Caco-2 (cell line): Measurements from ENCODE around the gene AGAP1. TPM values are rescaled to one million over a fixed set of nuclear protein-coding genes. Genes with fewer than 3 reads are reported as not detected.

Experiments used
- BruUV-seq: library from RNA; stranded (reverse); fragments of 400-500 nt; replicated peaks from 2 replicates; lab custom pipeline; 2021; lab: Mats Ljungman, UMichigan
- CTCF ChIA-PET: fragments of 300-600 bp; sonication (Branson Sonifier 250); formaldehyde crosslinking; loops from one replicate; lab custom pipeline; 2022; ENCODE audit warnings: antibody characterized with exemption; lab: Charles Lee
- POLR2A ChIA-PET: fragments of 300-600 bp; sonication (Branson Sonifier 250); formaldehyde crosslinking; loops from one replicate; lab custom pipeline; 2022; ENCODE audit warnings: antibody characterized with exemption; lab: Charles Lee
- DNase-seq, 2 experiments: peaks; one replicate each; pipeline versions ENCODE4 v3.0.0 to v3.0.0-alpha.2; 2020 to 2022
- H3K27me3 ChIP-seq: replicated peaks from 2 replicates; pipeline ENCODE4 v1.6.0; 2011; ENCODE audit warnings: low read length; ENCODE audit not compliant: control insufficient read depth, insufficient read depth
- H3K36me3 ChIP-seq: 2 replicates; pipeline ENCODE4 v1.5.1; 2011; ENCODE audit warnings: low read length; ENCODE audit not compliant: control insufficient read depth, insufficient read depth
- H3K4me1 ChIP-seq: fragments of 250-450 bp; sonication (Bioruptor Pico); 2 replicates; pipeline ENCODE4 v1.5.1; 2020; ENCODE audit warnings: mild to moderate bottlenecking
- H3K4me3 ChIP-seq: 2 replicates; pipeline ENCODE4 v1.5.1; 2011; ENCODE audit warnings: low read depth, mild to moderate bottlenecking, control low read depth, low read length
- H3K9me3 ChIP-seq: fragments of 250-450 bp; sonication (Bioruptor Pico); 2 replicates; pipeline ENCODE4 v1.5.1; 2020; ENCODE audit warnings: mild to moderate bottlenecking, moderate library complexity
- H3K27ac Mint-ChIP-seq: one replicate; pipeline ENCODE4 v1.8.0; 2022; ENCODE audit warnings: mixed read lengths; ENCODE audit not compliant: unreplicated experiment
- H3K27me3 Mint-ChIP-seq: one replicate; pipeline ENCODE4 v1.8.0; 2022; ENCODE audit warnings: mixed read lengths; ENCODE audit not compliant: insufficient read depth, unreplicated experiment
- H3K36me3 Mint-ChIP-seq: one replicate; pipeline ENCODE4 v1.8.0; 2022; ENCODE audit warnings: mild to moderate bottlenecking, mixed read lengths; ENCODE audit not compliant: insufficient read depth, unreplicated experiment
- H3K4me1 Mint-ChIP-seq: one replicate; pipeline ENCODE4 v1.8.0; 2022; ENCODE audit warnings: low read depth, mixed read lengths; ENCODE audit not compliant: unreplicated experiment
- H3K4me3 Mint-ChIP-seq: one replicate; pipeline ENCODE4 v1.8.0; 2022; ENCODE audit warnings: mild to moderate bottlenecking, moderate library complexity, mixed read lengths; ENCODE audit not compliant: unreplicated experiment
- H3K9me3 Mint-ChIP-seq: one replicate; pipeline ENCODE4 v1.8.0; 2022; ENCODE audit warnings: mixed read lengths; ENCODE audit not compliant: unreplicated experiment
- intact Hi-C: fragments of 100-400 bp; cut with micrococcal nuclease; formaldehyde crosslinking; loops from one replicate; pipeline ENCODE4 v1.10.0; 2022; ENCODE audit not compliant: unreplicated experiment
- total RNA-seq: library from RNA; stranded (reverse); gene quantifications from 2 replicates; pipeline ENCODE4 v1.2.3, GENCODE V29; 2022
- TF ChIP-seq, protein P1 (sequence below), 2 experiments: fragments of 200-600 bp in 1 of 2; IDR thresholded peaks; 1 replicate in 1 of 2; 2 replicates in 1 of 2; pipeline versions ENCODE4 v1.5.1 to v1.8.0; 2011 to 2022; ENCODE audit warnings: antibody characterized with exemption in 1 of 2, control low read depth in 1 of 2, inconsistent platforms in 1 of 2, low read depth in 1 of 2, low read length in 1 of 2, mild to moderate bottlenecking in 1 of 2, moderate library complexity in 1 of 2; ENCODE audit not compliant: insufficient read depth in 1 of 2, severe bottlenecking in 1 of 2, unreplicated experiment in 1 of 2

Gene AGAP1
- total RNA-seq, 1 experiment from 2014 or later = 41.7 TPM

GRCh38 chr2:235513984-235514626 lies 20.3 kb downstream of the AGAP1 start:
- TF ChIP-seq, protein P1, sequence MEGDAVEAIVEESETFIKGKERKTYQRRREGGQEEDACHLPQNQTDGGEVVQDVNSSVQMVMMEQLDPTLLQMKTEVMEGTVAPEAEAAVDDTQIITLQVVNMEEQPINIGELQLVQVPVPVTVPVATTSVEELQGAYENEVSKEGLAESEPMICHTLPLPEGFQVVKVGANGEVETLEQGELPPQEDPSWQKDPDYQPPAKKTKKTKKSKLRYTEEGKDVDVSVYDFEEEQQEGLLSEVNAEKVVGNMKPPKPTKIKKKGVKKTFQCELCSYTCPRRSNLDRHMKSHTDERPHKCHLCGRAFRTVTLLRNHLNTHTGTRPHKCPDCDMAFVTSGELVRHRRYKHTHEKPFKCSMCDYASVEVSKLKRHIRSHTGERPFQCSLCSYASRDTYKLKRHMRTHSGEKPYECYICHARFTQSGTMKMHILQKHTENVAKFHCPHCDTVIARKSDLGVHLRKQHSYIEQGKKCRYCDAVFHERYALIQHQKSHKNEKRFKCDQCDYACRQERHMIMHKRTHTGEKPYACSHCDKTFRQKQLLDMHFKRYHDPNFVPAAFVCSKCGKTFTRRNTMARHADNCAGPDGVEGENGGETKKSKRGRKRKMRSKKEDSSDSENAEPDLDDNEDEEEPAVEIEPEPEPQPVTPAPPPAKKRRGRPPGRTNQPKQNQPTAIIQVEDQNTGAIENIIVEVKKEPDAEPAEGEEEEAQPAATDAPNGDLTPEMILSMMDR (IDR thresholded peaks at IDR 0.05; ENCODE audit: insufficient read depth in 1 of 2, low read depth in 1 of 2, low read length in 1 of 2, severe bottlenecking in 1 of 2, unreplicated experiment in 1 of 2) = no peak
- Histone ChIP-seq H3K27me3 (no peaks in the 10 kb centered on the region), H3K4me1 (no peaks in the 10 kb centered on the region), H3K4me3 (no peak overlapping the region), H3K9me3 (no peaks in the 10 kb centered on the region), H3K36me3 (no peaks in the 10 kb centered on the region)
- no peaks in the 10 kb centered on the region for H3K9me3 Mint-ChIP-seq
- ChIA-PET CTCF (interaction anchor here (0.8 kb wide), 1 partner anchor 38 kb away, joined by 3 read pairs; no protein-coding TSS in a partner anchor), POLR2A (no interaction called here)
- H3K36me3 Mint-ChIP-seq = no peaks in the 10 kb centered on the region
- BruUV-seq = no TSS peak
- H3K4me3 Mint-ChIP-seq = no peak overlapping the region
- no peak for DNase-seq
- no peak overlapping the region for H3K27ac Mint-ChIP-seq
- H3K27me3 Mint-ChIP-seq = no peaks in the 10 kb centered on the region
- intact Hi-C loops = no loop called here
- H3K4me1 Mint-ChIP-seq = no peaks in the 10 kb centered on the region

DNA sequence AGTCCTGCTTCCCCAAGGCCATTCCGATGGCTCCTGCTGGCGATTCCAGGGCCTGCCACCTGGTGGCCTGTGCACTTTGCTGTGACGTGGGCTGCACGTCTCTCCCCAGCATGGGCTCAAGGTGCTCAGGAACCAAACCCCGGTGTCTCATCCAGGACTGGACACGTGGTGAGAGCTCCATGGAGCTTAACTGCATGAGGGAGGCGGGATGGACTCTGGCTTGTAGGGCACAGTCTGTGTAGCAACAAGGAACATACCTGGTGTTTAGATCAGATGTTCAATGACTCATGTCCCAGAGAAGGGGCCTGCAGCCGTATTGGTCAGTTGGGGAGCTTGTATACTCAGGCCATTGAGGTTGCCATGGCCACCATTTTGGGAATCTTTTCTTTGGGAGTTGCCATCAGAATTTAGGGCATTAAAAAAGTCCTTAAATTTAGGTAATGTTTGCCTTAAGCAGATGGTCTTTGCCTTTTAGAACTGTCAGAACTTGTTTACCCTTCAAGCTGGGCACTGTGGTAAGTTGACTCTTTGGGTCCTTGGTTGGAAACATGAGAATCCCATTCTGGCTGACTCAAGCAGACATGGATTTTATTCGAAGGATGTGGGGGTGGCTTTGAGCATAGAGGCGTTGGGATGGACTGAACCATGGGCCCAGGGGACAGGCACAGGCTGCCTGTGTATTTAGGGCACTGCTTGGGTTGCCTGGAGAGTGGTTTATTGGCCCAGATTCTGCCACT lies 21.0 kb downstream of the AGAP1 start:
- TF ChIP-seq, protein P1 (IDR thresholded peaks at IDR 0.05; ENCODE audit: insufficient read depth in 1 of 2, low read depth in 1 of 2, low read length in 1 of 2, severe bottlenecking in 1 of 2, unreplicated experiment in 1 of 2) = no peak
- no peak overlapping the region for H3K27ac Mint-ChIP-seq
- no peaks in the 10 kb centered on the region for H3K9me3 ChIP-seq
- H3K4me1 ChIP-seq = no peaks in the 10 kb centered on the region
- no peak overlapping the region for H3K4me3 Mint-ChIP-seq
- no peaks in the 10 kb centered on the region for H3K36me3 ChIP-seq
- no peak overlapping the region for H3K4me3 ChIP-seq
- no peaks in the 10 kb centered on the region for H3K9me3 Mint-ChIP-seq
- no peaks in the 10 kb centered on the region for H3K27me3 ChIP-seq
- DNase-seq = peak in 1 of 2 experiments; percentile 37
- ChIA-PET POLR2A (no interaction called here), CTCF (interaction anchor here (0.8 kb wide), 1 partner anchor 37 kb away, joined by 3 read pairs; no protein-coding TSS in a partner anchor)
- H3K36me3 Mint-ChIP-seq = no peaks in the 10 kb centered on the region
- no TSS peak for BruUV-seq
- no peaks in the 10 kb centered on the region for H3K4me1 Mint-ChIP-seq
- intact Hi-C loops = no loop called here
- no peaks in the 10 kb centered on the region for H3K27me3 Mint-ChIP-seq

DNA sequence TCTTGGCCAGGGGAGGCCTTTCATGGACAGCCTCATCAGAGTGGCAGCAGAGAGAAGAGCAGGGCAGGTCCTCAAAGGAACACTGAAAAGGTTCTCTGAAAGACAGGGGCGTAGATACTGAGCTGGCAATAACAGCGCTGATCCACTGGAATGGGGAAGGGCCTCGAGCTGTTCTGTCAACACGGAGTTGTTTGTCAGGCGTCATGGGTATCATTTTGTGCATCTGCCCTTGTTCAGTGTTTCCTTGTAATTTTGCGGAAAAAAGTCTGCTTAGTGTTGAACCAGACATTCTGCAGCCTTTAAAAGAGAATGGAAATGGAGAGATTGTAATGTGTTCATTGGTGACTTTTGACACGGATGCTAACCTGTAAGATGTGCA lies 21.5 kb downstream of the AGAP1 start:
- Histone ChIP-seq H3K27me3 (no peaks in the 10 kb centered on the region), H3K9me3 (no peaks in the 10 kb centered on the region), H3K36me3 (no peaks in the 10 kb centered on the region), H3K4me1 (no peaks in the 10 kb centered on the region), H3K4me3 (no peak overlapping the region)
- Mint-ChIP-seq H3K9me3 (no peaks in the 10 kb centered on the region), H3K4me3 (no peak overlapping the region), H3K4me1 (no peaks in the 10 kb centered on the region), H3K36me3 (no peaks in the 10 kb centered on the region), H3K27me3 (no peaks in the 10 kb centered on the region), H3K27ac (no peak overlapping the region)
- no TSS peak for BruUV-seq
- ChIA-PET POLR2A (no interaction called here), CTCF (no interaction called here)
- DNase-seq = no peak
- TF ChIP-seq, protein P1 (IDR thresholded peaks at IDR 0.05; ENCODE audit: insufficient read depth in 1 of 2, low read depth in 1 of 2, low read length in 1 of 2, severe bottlenecking in 1 of 2, unreplicated experiment in 1 of 2) = no peak
- intact Hi-C loops = no loop called here
